HCT116 (cell line): ENCODE results near the gene GGT5.

Experiments used
- CEBPB ChIP-seq: IDR thresholded peaks from 2 replicates; pipeline ENCODE4 v1.6.1; 2012; ENCODE audit warnings: low read depth
- CTCF ChIP-seq, 3 experiments: fragments of 200-600 bp in 1 of 3; sonication (generic) in 1 of 3; IDR thresholded peaks in 2 of 3; conservative IDR thresholded peaks in 1 of 3; 2 replicates each; pipeline ENCODE4 v1.5.1; 2012 to 2017; ENCODE audit warnings: low read depth in 2 of 3, low read length in 2 of 3, antibody characterized with exemption in 1 of 3, borderline replicate concordance in 1 of 3, control low read depth in 1 of 3, mild to moderate bottlenecking in 1 of 3, mixed read lengths in 1 of 3, mixed run types in 1 of 3, moderate library complexity in 1 of 3; ENCODE audit not compliant: insufficient read depth in 1 of 3
- EZH2 ChIP-seq: fragments of 200-600 bp; sonication (generic); IDR thresholded peaks from 2 replicates; pipeline ENCODE4 v1.6.1; 2017; ENCODE audit warnings: antibody characterized with exemption, mixed run types
- FOSL1 ChIP-seq: IDR thresholded peaks from 2 replicates; pipeline ENCODE4 v1.6.1; 2012; ENCODE audit warnings: low read depth
- POLR2A ChIP-seq: IDR thresholded peaks from 2 replicates; pipeline ENCODE4 v1.7.0; 2011; ENCODE audit warnings: borderline replicate concordance; ENCODE audit not compliant: insufficient read depth, insufficient read length; ENCODE audit errors: extremely low read depth
- POLR2AphosphoS5 ChIP-seq: IDR thresholded peaks from 2 replicates; pipeline ENCODE4 v1.6.1; 2011; ENCODE audit warnings: mild to moderate bottlenecking, low read depth, low read length, moderate library complexity
- RAD21 ChIP-seq: IDR thresholded peaks from 2 replicates; pipeline ENCODE4 v1.6.1; 2012; ENCODE audit warnings: low read depth, mild to moderate bottlenecking
- REST ChIP-seq: IDR thresholded peaks from 2 replicates; pipeline ENCODE4 v1.6.1; 2012; ENCODE audit warnings: low read depth
- SIN3A ChIP-seq: IDR thresholded peaks from 2 replicates; pipeline ENCODE4 v1.6.1; 2012; ENCODE audit warnings: low read depth
- SP1 ChIP-seq: IDR thresholded peaks from 2 replicates; pipeline ENCODE4 v1.6.1; 2012; ENCODE audit warnings: low read depth
- YY1 ChIP-seq: IDR thresholded peaks from 2 replicates; pipeline ENCODE4 v1.6.1; 2011; ENCODE audit warnings: low read length, low read depth, moderate library complexity, mild to moderate bottlenecking; ENCODE audit not compliant: insufficient replicate concordance; ENCODE audit errors: extremely low read depth
- ZBTB33 ChIP-seq: IDR thresholded peaks from 2 replicates; pipeline ENCODE4 v1.6.1; 2011; ENCODE audit warnings: mild to moderate bottlenecking, low read length, moderate library complexity; ENCODE audit not compliant: insufficient replicate concordance; ENCODE audit errors: extremely low read depth
- ZFX ChIP-seq: fragments of 450-650 bp; IDR thresholded peaks from 2 replicates; pipeline ENCODE4 v1.6.1; 2017
- ZNF274 ChIP-seq: fragments of 200-500 bp; sonication (Bioruptor generic); IDR thresholded peaks from 2 replicates; pipeline ENCODE4 v1.6.1; 2014; ENCODE audit warnings: mild to moderate bottlenecking, low read depth, low read length, inconsistent platforms

- TF ChIP-seq POLR2AphosphoS5 (no peak), ZFX (no peak), SP1 (no peak), CEBPB (no peak), POLR2A (no peak), SIN3A (no peak), REST (no peak), ZBTB33 (no peak), CTCF (IDR thresholded peaks at IDR 0.05 in 2 of 3, conservative IDR thresholded peaks at IDR 0.05 in 1 of 3; ENCODE audit: borderline replicate concordance in 1 of 3, insufficient read depth in 1 of 3, low read depth in 2 of 3, low read length in 2 of 3) (no peak), FOSL1 (no peak), ZNF274 (no peak), YY1 (no peak), EZH2 (no peak), RAD21 (no peak)
Observed at GRCh38 chr22:24177456-24177855, 67.4 kb downstream of the GGT5 start.
